Left ventricle myocardium superior (tissue), 1 donor: ENCODE measurements around the gene PODNL1. TPM values are rescaled to one million over a fixed set of nuclear protein-coding genes. Genes with fewer than 3 reads are reported as not detected.

ENCODE experiments used
- ATAC-seq: fragments of 200-7000 bp; cut with Tn5 transposase; one replicate; pipeline ENCODE4 v1.9.1; 2020; ENCODE audit warnings: mild to moderate bottlenecking, moderate library complexity
- DNase-seq: peaks from one replicate; pipeline ENCODE4 v3.0.0-alpha.2; 2020
- intact Hi-C: fragments of 100-400 bp; cut with micrococcal nuclease; formaldehyde crosslinking; loops from one replicate; pipeline ENCODE4 v1.11.0; 2022
- total RNA-seq: library from RNA; stranded (reverse); fragmentation: NEBNext Ultra II Directional; extraction: Animal tissue kit (Norgen Biotek cat#: 25700); gene quantifications from one replicate; pipeline ENCODE4 v1.2.1, GENCODE V29; 2021
- donor health status: DM: no; HTN: yes; CAD: no; lungs with severe emphysema.

The PODNL1 gene
- total RNA-seq, 1 donor from 2014 or later: 2.0 TPM

- ATAC-seq: no peak
- intact Hi-C loops: no loop called here
- DNase-seq: no peak
These were observed 22.9 kb upstream of the PODNL1 start for GRCh38 chr19:13960863-13961784.

DNA sequence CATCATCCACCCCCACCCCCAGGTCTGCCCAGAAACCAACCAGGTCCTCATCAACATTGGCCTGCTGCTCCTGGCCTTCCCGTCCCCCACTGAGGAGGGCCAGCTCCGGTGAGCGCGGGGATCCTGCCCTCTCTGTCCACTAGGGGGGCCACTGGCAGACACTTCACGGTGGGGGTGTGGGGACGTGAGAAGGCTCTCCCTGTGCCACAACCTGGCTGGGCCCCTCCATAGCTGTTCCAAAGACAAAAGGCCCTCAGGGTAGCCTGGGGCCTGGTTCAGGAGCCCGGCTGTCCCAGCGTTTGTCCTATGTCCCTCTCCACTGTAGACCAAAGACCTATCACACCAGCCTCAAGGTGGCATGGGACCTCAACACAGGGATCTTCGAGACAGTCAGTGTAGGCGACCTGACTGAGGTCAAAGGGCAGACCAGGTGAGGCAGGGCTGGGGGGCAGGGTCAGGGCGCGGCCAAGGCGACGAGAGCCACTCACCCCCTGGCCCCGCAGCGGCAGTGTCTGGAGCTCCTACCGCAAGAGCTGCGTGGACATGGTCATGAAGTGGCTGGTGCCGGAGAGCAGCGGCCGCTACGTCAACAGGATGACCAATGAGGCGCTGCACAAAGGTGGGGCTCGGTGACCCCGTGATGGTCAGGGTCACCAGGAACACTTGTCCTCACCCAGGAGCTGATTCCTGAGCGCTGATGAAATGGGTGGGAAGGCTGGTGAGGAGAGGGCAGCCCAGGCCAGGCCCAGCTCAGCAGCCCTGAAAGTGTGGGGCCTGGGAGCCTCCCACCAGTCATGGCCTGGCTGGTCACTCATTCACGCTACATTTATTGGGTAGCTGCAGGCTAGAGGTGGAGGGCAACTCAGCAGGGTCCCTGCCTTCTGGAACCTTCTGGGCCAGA is 22.0 kb upstream of the PODNL1 start:
- DNase-seq (no peak), ATAC-seq (no peak)
- intact Hi-C loops: no loop called here

GRCh38 chr19:13959141-13959961 is 21.1 kb upstream of the PODNL1 start:
- intact Hi-C loops: no loop called here
- ATAC-seq: no peak
- no peak for DNase-seq

- no peak for DNase-seq
- intact Hi-C loops: no loop called here
- no peak for ATAC-seq
These were observed 19.8 kb upstream of the PODNL1 start for GRCh38 chr19:13958043-13958442.

DNA sequence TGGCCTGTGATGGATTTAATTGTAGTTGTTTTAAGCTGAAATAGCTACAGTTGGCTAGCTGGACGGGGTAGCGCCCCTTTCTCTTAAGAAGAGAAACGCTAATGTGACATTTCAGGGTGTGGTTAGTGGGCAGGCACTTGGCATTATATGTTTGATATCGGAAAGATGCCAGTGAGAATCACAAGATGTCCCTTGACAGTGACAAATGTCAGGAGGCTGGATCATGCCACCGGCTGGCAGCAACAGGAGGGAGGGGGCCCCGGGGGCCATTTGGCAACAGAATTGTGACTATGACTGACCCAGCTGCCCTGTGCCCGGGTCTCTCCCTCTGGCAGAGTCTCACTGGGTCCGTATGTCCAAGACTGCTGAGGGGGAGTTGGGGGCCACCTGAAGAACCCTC is 18.8 kb upstream of the PODNL1 start:
- intact Hi-C loops: no loop called here
- peak; percentile 56 for DNase-seq
- ATAC-seq: peak; percentile 1

DNA sequence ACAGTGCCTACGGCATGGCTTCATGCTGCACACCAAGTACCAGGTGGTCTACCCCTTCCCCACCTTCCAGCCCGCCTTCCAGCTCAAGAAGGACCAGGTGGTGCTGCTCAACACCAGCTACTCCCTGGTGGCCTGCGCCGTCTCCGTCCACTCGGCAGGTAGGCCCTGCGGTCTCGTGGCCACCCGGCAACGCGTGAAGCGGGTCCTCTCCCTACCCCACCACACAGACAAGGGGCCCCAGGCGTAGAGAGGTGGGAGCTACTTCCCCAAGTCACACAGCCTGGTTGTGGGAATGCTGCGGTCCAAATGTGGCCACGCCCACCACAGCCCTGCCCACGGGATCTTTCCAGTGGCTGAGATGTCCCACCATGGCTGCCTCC is 18.1 kb upstream of the PODNL1 start:
- intact Hi-C loops: no loop called here
- no peak for DNase-seq

GRCh38 chr19:13955662-13956364 is 17.6 kb upstream of the PODNL1 start:
- intact Hi-C loops: no loop called here
- DNase-seq (no peak), ATAC-seq (no peak)

More for the DNA sequence above, 18.1 kb upstream of the PODNL1 start:
- ATAC-seq: no peak

DNA sequence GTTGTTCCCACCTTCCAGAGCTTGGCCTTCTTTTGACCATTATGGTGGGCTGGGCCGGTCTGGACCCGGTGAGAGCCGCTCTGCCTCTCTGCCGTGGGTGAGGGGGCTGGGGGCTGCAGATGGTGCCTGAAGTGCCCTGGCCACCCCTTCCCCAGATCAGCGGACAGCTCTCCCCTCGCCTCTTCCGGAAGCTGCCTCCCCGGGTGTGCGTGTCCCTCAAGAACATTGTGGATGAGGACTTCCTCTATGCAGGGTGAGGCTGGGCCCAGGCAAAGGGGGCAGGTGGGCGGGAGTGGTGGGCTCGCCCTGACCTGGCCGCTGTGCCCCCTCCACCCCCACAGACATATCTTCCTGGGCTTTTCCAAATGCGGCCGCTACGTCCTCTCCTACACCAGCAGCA is 16.0 kb upstream of the PODNL1 start:
- no peak for ATAC-seq
- no peak for DNase-seq
- intact Hi-C loops: no loop called here

- DNase-seq (peak; percentile 55), ATAC-seq (peak; percentile 27)
- intact Hi-C loops: loop anchor here (2.0 kb wide), 1 partner anchor 44 kb away; no protein-coding TSS in a partner anchor
These were observed 14.8 kb upstream of the PODNL1 start for GRCh38 chr19:13952931-13953531.

DNA sequence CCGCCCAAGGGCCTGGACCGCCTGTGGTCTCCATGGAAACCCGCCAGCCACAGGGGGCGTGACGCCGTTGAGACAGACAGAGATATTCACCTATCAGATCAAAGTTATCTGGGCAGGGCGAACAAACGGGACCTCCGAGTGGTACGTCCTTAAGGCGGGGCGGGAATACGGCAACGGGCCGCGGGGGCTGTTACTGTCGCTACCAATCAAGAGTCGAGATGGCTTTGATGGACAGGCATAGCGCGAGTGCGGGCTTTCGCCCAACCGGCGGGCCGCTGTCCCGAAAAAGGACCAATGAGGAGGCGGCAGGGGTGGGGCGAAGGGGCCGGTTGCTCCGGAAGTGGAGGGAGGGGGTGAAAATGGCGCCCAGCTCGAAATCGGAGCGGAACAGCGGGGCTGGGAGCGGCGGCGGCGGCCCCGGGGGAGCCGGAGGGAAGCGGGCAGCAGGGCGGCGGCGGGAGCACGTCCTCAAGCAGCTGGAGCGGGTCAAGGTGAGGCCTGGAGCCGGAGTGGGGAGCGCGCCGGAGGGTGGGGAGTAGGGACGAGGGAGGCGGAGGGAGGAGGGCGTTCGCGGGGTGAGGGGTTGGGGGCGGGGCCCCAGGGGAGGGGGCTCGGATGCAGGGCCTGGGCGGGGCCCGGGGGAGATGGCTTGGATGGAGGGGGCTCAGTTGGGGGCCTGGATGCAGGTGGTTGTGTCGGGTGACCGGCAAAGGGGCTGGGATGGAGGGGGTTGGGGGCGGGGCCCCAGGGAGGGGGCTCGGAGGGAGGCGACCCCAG is 14.1 kb upstream of the PODNL1 start, which contains the start of gene DCAF15:
DCAF15 (plus strand) TSS at position 356 of the 777 bp plus-strand sequence; CDS start at position 360, 4 bp downstream.
- intact Hi-C loops: loop anchor here (2.0 kb wide), 1 partner anchor 44 kb away; no protein-coding TSS in a partner anchor

DNA sequence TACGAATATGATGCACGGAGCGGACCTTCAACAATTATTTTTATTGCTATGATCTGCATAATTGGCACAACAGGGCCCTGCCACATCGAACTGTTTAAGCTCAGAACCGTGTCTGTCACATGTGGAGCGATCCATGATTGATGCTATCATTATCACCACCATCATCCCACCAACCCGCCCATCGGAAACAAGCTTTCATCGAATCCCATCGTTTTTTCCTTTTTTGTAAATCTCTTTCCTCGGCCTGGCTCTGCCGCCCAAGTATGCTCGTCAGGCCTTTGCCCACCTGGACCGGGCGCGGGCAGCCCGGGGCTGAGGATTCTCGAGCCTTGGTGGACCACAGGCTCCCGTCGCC is 13.6 kb upstream of the PODNL1 start:
- ATAC-seq (no peak), DNase-seq (no peak)
- intact Hi-C loops: loop anchor here (2.0 kb wide), 1 partner anchor 45 kb away; no protein-coding TSS in a partner anchor

More for the DNA sequence above, 14.1 kb upstream of the PODNL1 start, which contains the start of gene DCAF15:
- ATAC-seq: peak; percentile 98
- peak; percentile 99 for DNase-seq

DNA sequence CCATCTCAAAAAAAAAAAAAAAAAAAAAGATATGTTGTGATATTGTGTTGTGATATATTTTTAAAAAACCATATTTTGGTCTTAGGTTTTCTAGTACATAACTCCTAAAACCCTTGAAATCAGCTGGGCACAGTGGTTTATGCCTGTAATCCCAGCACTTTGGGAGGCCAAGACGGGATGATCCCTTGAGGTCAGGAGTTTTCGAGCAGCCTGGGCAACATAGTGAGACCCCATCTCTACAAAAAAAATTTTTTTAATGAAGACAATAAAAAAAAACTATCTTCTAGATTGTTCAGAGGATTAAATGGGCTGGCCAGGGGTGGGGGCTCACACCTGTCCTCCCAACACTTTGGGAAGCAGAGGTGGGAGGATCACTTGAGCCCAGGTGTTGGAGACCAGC is 12.8 kb upstream of the PODNL1 start:
- intact Hi-C loops: no loop called here
- ATAC-seq (no peak), DNase-seq (no peak)

DNA sequence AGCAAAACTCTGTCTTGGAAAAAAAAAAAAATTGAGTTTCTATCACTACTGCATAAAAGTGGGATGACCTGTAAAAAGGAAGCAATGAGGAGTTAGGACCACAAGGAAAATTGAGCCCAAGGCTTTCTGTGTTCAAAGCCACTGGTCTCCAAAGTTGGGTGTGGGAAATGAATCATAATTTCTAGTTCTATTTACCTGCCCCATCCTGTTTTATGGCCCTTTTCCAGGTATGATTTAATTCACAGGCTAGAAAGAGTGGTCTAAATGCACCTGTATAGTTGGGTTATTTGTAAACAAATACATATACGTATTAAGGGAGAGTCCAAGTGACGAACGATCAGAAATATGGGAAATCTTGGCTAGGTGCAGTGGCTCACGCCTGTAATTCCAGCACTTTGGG is 8.2 kb upstream of the PODNL1 start:
- ATAC-seq (no peak), DNase-seq (no peak)
- intact Hi-C loops: no loop called here

- no peak for ATAC-seq
- intact Hi-C loops: no loop called here
These were observed 3.9 kb upstream of the PODNL1 start for GRCh38 chr19:13942023-13942684.

GRCh38 chr19:13937479-13938300 is 527 bp downstream of the PODNL1 start:
- ATAC-seq (peak; percentile 19), DNase-seq (no peak)

More at GRCh38 chr19:13942023-13942684, 3.9 kb upstream of the PODNL1 start:
- no peak for DNase-seq

More at GRCh38 chr19:13937479-13938300, 527 bp downstream of the PODNL1 start:
- intact Hi-C loops: no loop called here
